ENCODE data around the gene ARL5C.

DNA sequence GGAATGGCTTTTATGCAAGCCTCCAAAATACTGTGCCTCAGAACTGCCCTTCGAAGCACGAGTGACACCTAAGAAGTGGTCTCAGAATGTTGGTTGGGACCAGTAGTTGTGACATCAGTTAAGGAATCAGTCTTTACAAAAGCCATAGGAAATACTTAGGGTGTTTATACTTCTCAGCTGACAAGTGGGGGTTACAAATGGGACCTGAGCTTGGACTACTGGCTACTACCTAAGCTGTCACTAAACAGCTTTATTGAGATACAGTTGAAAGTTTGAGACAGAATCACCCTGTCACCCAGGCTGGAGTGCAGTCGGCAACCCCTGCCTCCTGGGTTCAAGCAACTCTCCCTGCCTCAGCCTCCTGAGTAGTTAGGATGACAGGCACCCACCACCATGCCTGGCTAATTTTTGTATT, 39.2 kb upstream of the ARL5C start:
- TF ChIP-seq, protein P1, sequence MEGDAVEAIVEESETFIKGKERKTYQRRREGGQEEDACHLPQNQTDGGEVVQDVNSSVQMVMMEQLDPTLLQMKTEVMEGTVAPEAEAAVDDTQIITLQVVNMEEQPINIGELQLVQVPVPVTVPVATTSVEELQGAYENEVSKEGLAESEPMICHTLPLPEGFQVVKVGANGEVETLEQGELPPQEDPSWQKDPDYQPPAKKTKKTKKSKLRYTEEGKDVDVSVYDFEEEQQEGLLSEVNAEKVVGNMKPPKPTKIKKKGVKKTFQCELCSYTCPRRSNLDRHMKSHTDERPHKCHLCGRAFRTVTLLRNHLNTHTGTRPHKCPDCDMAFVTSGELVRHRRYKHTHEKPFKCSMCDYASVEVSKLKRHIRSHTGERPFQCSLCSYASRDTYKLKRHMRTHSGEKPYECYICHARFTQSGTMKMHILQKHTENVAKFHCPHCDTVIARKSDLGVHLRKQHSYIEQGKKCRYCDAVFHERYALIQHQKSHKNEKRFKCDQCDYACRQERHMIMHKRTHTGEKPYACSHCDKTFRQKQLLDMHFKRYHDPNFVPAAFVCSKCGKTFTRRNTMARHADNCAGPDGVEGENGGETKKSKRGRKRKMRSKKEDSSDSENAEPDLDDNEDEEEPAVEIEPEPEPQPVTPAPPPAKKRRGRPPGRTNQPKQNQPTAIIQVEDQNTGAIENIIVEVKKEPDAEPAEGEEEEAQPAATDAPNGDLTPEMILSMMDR (IDR thresholded peaks at IDR 0.05; ENCODE audit: low read depth, low read length) = no peak
- TF ChIP-seq EZH2phosphoT487 (IDR thresholded peaks at IDR 0.05; ENCODE audit: low read depth) = no peak

Measured in OCI-LY3 (cell line).